H1 (cell line): ENCODE measurements around the gene SRSF8. TPM values are rescaled to one million over a fixed set of nuclear protein-coding genes. Genes with fewer than 3 reads are reported as not detected.

Source experiments
- CTCF ChIA-PET: fragments of 300-600 bp; sonication (Branson Sonifier 250); formaldehyde crosslinking; loops from one replicate; lab custom pipeline; 2021; ENCODE audit not compliant: partially characterized antibody; lab: Charles Lee
- POLR2A ChIA-PET: fragments of 300-600 bp; sonication (Branson Sonifier 250); formaldehyde crosslinking; loops from one replicate; lab custom pipeline; 2021; ENCODE audit warnings: inconsistent platforms; ENCODE audit not compliant: partially characterized antibody; lab: Charles Lee
- DNase-seq, 2 experiments: peaks; one replicate each; pipeline versions ENCODE4 v3.0.0 to v3.0.0-alpha.2; 2010 to 2022; ENCODE audit warnings: low spot score in 2 of 2, low read depth in 1 of 2, mixed read lengths in 1 of 2
- FAIRE-seq: peaks from 2 replicates; lab custom pipeline; 2011; peaks lifted over from hg19 to GRCh38; lab: Jason Lieb, UNC
- H2AFZ ChIP-seq: 2 replicates; pipeline ENCODE4 v1.8.1; 2012; ENCODE audit warnings: low read length, inconsistent platforms
- H2AK5ac ChIP-seq: 2 replicates; pipeline ENCODE4 v1.6.1; 2013; ENCODE audit warnings: low read depth, low read length
- H2BK120ac ChIP-seq: replicated peaks from 2 replicates; pipeline ENCODE3; 2013; ENCODE audit warnings: low read depth, low read length, inconsistent platforms
- H2BK12ac ChIP-seq: 2 replicates; pipeline ENCODE4 v1.6.1; 2013; ENCODE audit warnings: low read depth, low read length
- H2BK15ac ChIP-seq: 2 replicates; pipeline ENCODE4 v1.6.1; 2013; ENCODE audit warnings: low read length
- H2BK20ac ChIP-seq: 2 replicates; pipeline ENCODE4 v1.6.1; 2013; ENCODE audit warnings: low read length
- H2BK5ac ChIP-seq: 2 replicates; pipeline ENCODE4 v1.6.1; 2013; ENCODE audit warnings: low read depth, low read length
- H3K14ac ChIP-seq: 2 replicates; pipeline ENCODE4 v1.6.1; 2013; ENCODE audit warnings: inconsistent platforms; ENCODE audit not compliant: insufficient read length
- H3K18ac ChIP-seq: 2 replicates; pipeline ENCODE4 v1.6.1; 2013; ENCODE audit warnings: low read length; ENCODE audit errors: extremely low read depth
- H3K23ac ChIP-seq: 2 replicates; pipeline ENCODE4 v1.6.1; 2013; ENCODE audit warnings: inconsistent platforms; ENCODE audit not compliant: insufficient read length
- H3K23me2 ChIP-seq: 2 replicates; pipeline ENCODE4 v1.6.1; 2013; ENCODE audit warnings: low read depth, low read length
- H3K27ac ChIP-seq: 2 replicates; pipeline ENCODE4 v1.6.1; 2011; ENCODE audit warnings: low read depth, low read length, inconsistent platforms
- H3K27me3 ChIP-seq, 4 experiments: replicated peaks in 1 of 4; 1 replicate in 1 of 4; 2 replicates in 3 of 4; pipeline versions ENCODE4 v1.6.1 to v1.8.1; 2011 to 2013; ENCODE audit warnings: low read length in 3 of 4, mild to moderate bottlenecking in 3 of 4, inconsistent platforms in 2 of 4, mixed read lengths in 2 of 4, moderate library complexity in 1 of 4; ENCODE audit not compliant: control insufficient read depth in 3 of 4, insufficient read depth in 3 of 4; ENCODE audit errors: extremely low read depth in 1 of 4
- H3K36me3 ChIP-seq, 4 experiments: 2 replicates each; pipeline versions ENCODE4 v1.6.1 to v1.8.1; 2011 to 2013; ENCODE audit warnings: mild to moderate bottlenecking in 4 of 4, low read length in 3 of 4, moderate library complexity in 2 of 4, control low read depth in 1 of 4, inconsistent platforms in 1 of 4; ENCODE audit not compliant: insufficient read depth in 4 of 4, control insufficient read depth in 2 of 4
- H3K4ac ChIP-seq: replicated peaks from 2 replicates; pipeline ENCODE3; 2013; ENCODE audit warnings: low read length, low read depth, mixed read lengths, inconsistent platforms; ENCODE audit not compliant: insufficient read length
- H3K4me1 ChIP-seq, 4 experiments: replicated peaks in 1 of 4; 1 replicate in 1 of 4; 2 replicates in 3 of 4; pipeline versions ENCODE4 v1.6.1 to v1.8.1; 2011 to 2013; ENCODE audit warnings: low read length in 3 of 4, inconsistent platforms in 2 of 4, mixed read lengths in 1 of 4; ENCODE audit not compliant: insufficient read depth in 4 of 4, control insufficient read depth in 3 of 4
- H3K4me2 ChIP-seq, 2 experiments: 2 replicates each; pipeline versions ENCODE4 v1.6.1 to v1.8.1; 2011 to 2013; ENCODE audit warnings: low read depth in 2 of 2, low read length in 2 of 2, control low read depth in 1 of 2, inconsistent platforms in 1 of 2, mild to moderate bottlenecking in 1 of 2; ENCODE audit not compliant: insufficient read depth in 1 of 2
- H3K4me3 ChIP-seq, 4 experiments: fragments of 200-600, 300-600 bp in 1 of 4; sonication (generic), shearing (Covaris generic), sonication (Bioruptor Twin) in 1 of 4; 2 replicates each; pipeline versions ENCODE4 v1.5.1 to v1.8.1; 2011 to 2016; ENCODE audit warnings: low read length in 4 of 4, low read depth in 3 of 4, control low read depth in 2 of 4, inconsistent platforms in 2 of 4, mild to moderate bottlenecking in 2 of 4, mixed read lengths in 1 of 4, moderate library complexity in 1 of 4; ENCODE audit not compliant: insufficient read depth in 2 of 4; ENCODE audit errors: extremely low read depth in 1 of 4
- H3K56ac ChIP-seq: replicated peaks from 2 replicates; pipeline ENCODE3; 2013; ENCODE audit warnings: low read depth, mild to moderate bottlenecking, mixed read lengths, low read length, inconsistent platforms; ENCODE audit not compliant: insufficient read length
- H3K79me1 ChIP-seq: 2 replicates; pipeline ENCODE4 v1.6.1; 2013; ENCODE audit warnings: low read depth, low read length, control low read depth
- H3K79me2 ChIP-seq, 2 experiments: 2 replicates each; pipeline versions ENCODE4 v1.6.1 to v1.8.1; 2012 to 2013; ENCODE audit warnings: low read length in 2 of 2, mild to moderate bottlenecking in 2 of 2, inconsistent platforms in 1 of 2; ENCODE audit not compliant: insufficient read depth in 2 of 2, control insufficient read depth in 1 of 2
- H3K9ac ChIP-seq, 4 experiments: replicated peaks in 1 of 4; 1 replicate in 1 of 4; 2 replicates in 3 of 4; pipeline versions ENCODE4 v1.6.1 to v1.8.1; 2011 to 2013; ENCODE audit warnings: low read depth in 3 of 4, low read length in 3 of 4, control low read depth in 2 of 4, mild to moderate bottlenecking in 2 of 4, moderate library complexity in 2 of 4, inconsistent platforms in 1 of 4; ENCODE audit errors: extremely low read depth in 1 of 4
- H3K9me3 ChIP-seq, 2 experiments: 2 replicates each; pipeline versions ENCODE4 v1.6.1 to v1.8.1; 2012 to 2013; ENCODE audit warnings: mild to moderate bottlenecking in 2 of 2, moderate library complexity in 2 of 2, control low read depth in 1 of 2, inconsistent platforms in 1 of 2, low read depth in 1 of 2, low read length in 1 of 2, mixed read lengths in 1 of 2; ENCODE audit not compliant: insufficient read depth in 2 of 2
- H4K20me1 ChIP-seq, 2 experiments: replicated peaks in 1 of 2; 2 replicates each; pipeline versions ENCODE3 to v1.8.1; 2011 to 2013; ENCODE audit warnings: inconsistent platforms in 2 of 2, low read length in 2 of 2, mild to moderate bottlenecking in 1 of 2; ENCODE audit not compliant: insufficient read depth in 2 of 2, control insufficient read depth in 1 of 2
- H4K5ac ChIP-seq: 2 replicates; pipeline ENCODE4 v1.6.1; 2013; ENCODE audit warnings: low read length, low read depth, mixed read lengths, inconsistent platforms; ENCODE audit not compliant: insufficient read length
- H4K8ac ChIP-seq: 2 replicates; pipeline ENCODE4 v1.8.0; 2013; ENCODE audit warnings: mild to moderate bottlenecking, moderate library complexity, low read length, inconsistent platforms; ENCODE audit not compliant: insufficient read depth; ENCODE audit errors: extremely low read depth
- H4K91ac ChIP-seq: replicated peaks from 2 replicates; pipeline ENCODE3; 2013; ENCODE audit warnings: low read length, mixed read lengths, inconsistent platforms; ENCODE audit not compliant: insufficient read length
- BCL11A ChIP-seq, 2 experiments: IDR thresholded peaks; one replicate each; pipeline ENCODE4 v1.6.1; 2011; ENCODE audit warnings: low read depth in 2 of 2, low read length in 2 of 2, mild to moderate bottlenecking in 2 of 2
- YY1 ChIP-seq: IDR thresholded peaks from 2 replicates; pipeline ENCODE4 v1.6.1; 2011; ENCODE audit warnings: low read depth, mild to moderate bottlenecking, low read length
- WGBS, 2 experiments: shearing (Covaris generic) in 1 of 2; methylation state at CpG; one replicate each; pipeline versions ENCODE4 v1.1.6 to v1.1.7; 2013 to 2015; ENCODE audit warnings: low lambda C conversion rate in 2 of 2, mixed read lengths in 2 of 2, inconsistent platforms in 1 of 2, low coverage in 1 of 2, missing lambda C conversion rate in 1 of 2; ENCODE audit not compliant: insufficient replicate concordance in 2 of 2, insufficient coverage in 1 of 2, insufficient read length in 1 of 2; ENCODE audit errors: extremely low coverage in 1 of 2, missing lambda C conversion rate in 1 of 2; 5-methylcytosine and 5-hydroxymethylcytosine counted together
- polyA plus RNA-seq, 7 experiments: library from polyadenylated mRNA; depleted of rRNA in 3 of 7; stranded (reverse) in 5 of 7; unstranded in 2 of 7; fragments of >200 nt in 5 of 7; fragments of 200-250 nt in 2 of 7; gene quantifications; 1 replicate in 5 of 7; 2 replicates in 1 of 7; 4 replicates in 1 of 7; pipeline versions ENCODE4 v1.2.1 to v1.2.3, GENCODE V29; 2011 to 2013; ENCODE audit warnings: missing spikeins in 2 of 7, mixed read lengths in 2 of 7
- total RNA-seq: library from RNA; stranded (reverse); fragmentation: NEBNext Ultra II Directional; extraction: Animal tissue kit (Norgen Biotek cat#: 25700); gene quantifications from 2 replicates; pipeline ENCODE4 v1.2.1, GENCODE V29; 2021

SRSF8 gene
- total and polyA plus RNA-seq, 2 of the 8 experiments (the other 6 are each of a cell fraction or from before 2014, with no cell fraction given): 13.2 to 18.5 TPM

DNA sequence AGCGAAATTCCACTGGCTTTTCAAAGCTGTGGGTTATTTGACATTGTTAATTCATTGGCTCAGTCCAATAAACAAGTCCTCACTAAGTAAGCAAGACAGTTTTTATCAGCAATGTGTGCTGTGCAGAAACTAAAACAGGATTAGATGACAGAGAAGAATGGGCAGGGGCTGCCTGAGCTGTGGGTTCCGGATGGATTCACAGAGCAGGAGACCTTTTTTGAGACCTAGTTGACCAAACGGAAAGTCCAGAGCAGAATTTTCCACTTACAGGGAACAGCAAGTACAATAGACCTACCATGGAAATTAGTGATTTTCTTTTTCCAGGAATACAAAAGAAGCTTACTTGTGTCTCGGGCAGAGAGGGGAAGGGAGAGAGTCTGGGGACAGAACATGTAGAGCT is 22.7 kb upstream of the SRSF8 start:
- POLR2A ChIA-PET: no interaction called here
- Histone ChIP-seq H2BK120ac (no peak overlapping the region), H3K18ac (no peak overlapping the region), H3K14ac (no peak overlapping the region), H3K56ac (no peak overlapping the region), H3K9me3 (no peaks in the 10 kb centered on the region; a peak in 1 of 4 replicates), H2BK12ac (no peak overlapping the region), H3K79me2 (no peaks in the 10 kb centered on the region), H3K4me3 (no peak overlapping the region), H3K4me2 (no peak overlapping the region), H3K4me1 (no peaks in the 10 kb centered on the region; a peak in 1 of 7 replicates), H2AFZ (no peak overlapping the region), H3K27ac (no peak overlapping the region), H3K27me3 (no peaks in the 10 kb centered on the region; a peak in 1 of 7 replicates), H2BK15ac (no peak overlapping the region), H3K36me3 (no peaks in the 10 kb centered on the region), H3K4ac (no peak overlapping the region), H3K79me1 (no peaks in the 10 kb centered on the region), H3K23me2 (no peaks in the 10 kb centered on the region), H3K23ac (no peak overlapping the region), H3K9ac (no peak overlapping the region), H4K20me1 (no peaks in the 10 kb centered on the region), H2BK20ac (no peak overlapping the region), H2AK5ac (no peak overlapping the region), H4K91ac (no peak overlapping the region), H4K5ac (no peak overlapping the region), H4K8ac (no peak overlapping the region), H2BK5ac (no peak overlapping the region)
- no peak for TF ChIP-seq BCL11A (IDR thresholded peaks at IDR 0.05; ENCODE audit: low read depth in 2 of 2, low read length in 2 of 2)
- TF ChIP-seq YY1: no peak
- FAIRE-seq (no peak), DNase-seq (no peak)
- WGBS, 2 experiments: 83% methylated on average over 4 of the region's 4 CpGs; no CpG with 5 or more reads in 1 of the 2 experiments
- CTCF ChIA-PET: interaction anchor here (0.7 to 1.4 kb wide), 3 partner anchors 23 to 440 kb away, joined by 3 to 4 read pairs (median 3); partner anchors contain the start of gene SRSF8
